ENCODE measurements around the gene NFKBIA.
"Not testable (repeated sequence)": the region's sequence is repeated elsewhere in the genome, so short reads cannot be mapped to it uniquely, and the experiment has no call there.

GRCh38 chr14:35359655-35360054 is 44.9 kb downstream of the NFKBIA start:
- TF ChIP-seq CTCF (IDR thresholded peaks at IDR 0.05; ENCODE audit: insufficient read depth, low read length); POLR2AphosphoS5 (IDR thresholded peaks at IDR 0.05; ENCODE audit: low read depth); GABPA (IDR thresholded peaks at IDR 0.05; ENCODE audit: low read depth): not testable (repeated sequence)
- TF ChIP-seq, protein P1, sequence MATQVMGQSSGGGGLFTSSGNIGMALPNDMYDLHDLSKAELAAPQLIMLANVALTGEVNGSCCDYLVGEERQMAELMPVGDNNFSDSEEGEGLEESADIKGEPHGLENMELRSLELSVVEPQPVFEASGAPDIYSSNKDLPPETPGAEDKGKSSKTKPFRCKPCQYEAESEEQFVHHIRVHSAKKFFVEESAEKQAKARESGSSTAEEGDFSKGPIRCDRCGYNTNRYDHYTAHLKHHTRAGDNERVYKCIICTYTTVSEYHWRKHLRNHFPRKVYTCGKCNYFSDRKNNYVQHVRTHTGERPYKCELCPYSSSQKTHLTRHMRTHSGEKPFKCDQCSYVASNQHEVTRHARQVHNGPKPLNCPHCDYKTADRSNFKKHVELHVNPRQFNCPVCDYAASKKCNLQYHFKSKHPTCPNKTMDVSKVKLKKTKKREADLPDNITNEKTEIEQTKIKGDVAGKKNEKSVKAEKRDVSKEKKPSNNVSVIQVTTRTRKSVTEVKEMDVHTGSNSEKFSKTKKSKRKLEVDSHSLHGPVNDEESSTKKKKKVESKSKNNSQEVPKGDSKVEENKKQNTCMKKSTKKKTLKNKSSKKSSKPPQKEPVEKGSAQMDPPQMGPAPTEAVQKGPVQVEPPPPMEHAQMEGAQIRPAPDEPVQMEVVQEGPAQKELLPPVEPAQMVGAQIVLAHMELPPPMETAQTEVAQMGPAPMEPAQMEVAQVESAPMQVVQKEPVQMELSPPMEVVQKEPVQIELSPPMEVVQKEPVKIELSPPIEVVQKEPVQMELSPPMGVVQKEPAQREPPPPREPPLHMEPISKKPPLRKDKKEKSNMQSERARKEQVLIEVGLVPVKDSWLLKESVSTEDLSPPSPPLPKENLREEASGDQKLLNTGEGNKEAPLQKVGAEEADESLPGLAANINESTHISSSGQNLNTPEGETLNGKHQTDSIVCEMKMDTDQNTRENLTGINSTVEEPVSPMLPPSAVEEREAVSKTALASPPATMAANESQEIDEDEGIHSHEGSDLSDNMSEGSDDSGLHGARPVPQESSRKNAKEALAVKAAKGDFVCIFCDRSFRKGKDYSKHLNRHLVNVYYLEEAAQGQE (IDR thresholded peaks at IDR 0.05; ENCODE audit: insufficient replicate concordance, low read depth), result not testable (repeated sequence)

Data from HL-60 (cell line).